HepG2 (cell line): ENCODE data around the gene CHIC1. TPM values are rescaled to one million over a fixed set of nuclear protein-coding genes. Genes with fewer than 3 reads are reported as not detected.

ENCODE experiments used
- IKZF4 ChIP-seq: sonication (generic); formaldehyde crosslinking; IDR thresholded peaks from 2 replicates; pipeline ENCODE4 v1.5.1; 2020; ENCODE audit warnings: borderline replicate concordance, mild to moderate bottlenecking, low read depth, missing genetic modification reagents; ENCODE audit errors: not compliant biosample characterization
- TFDP1 ChIP-seq: IDR thresholded peaks from 2 replicates; pipeline ENCODE4 v1.6.1; 2016; ENCODE audit warnings: missing compliant biosample characterization, missing genetic modification reagents, borderline replicate concordance
- ZNF790 ChIP-seq: sonication (generic); formaldehyde crosslinking; IDR thresholded peaks from 2 replicates; pipeline ENCODE4 v1.8.0; 2022; ENCODE audit warnings: missing genetic modification reagents, mild to moderate bottlenecking, borderline replicate concordance
- polyA plus RNA-seq, 8 experiments: library from polyadenylated mRNA; depleted of rRNA in 3 of 8; stranded (reverse) in 7 of 8; unstranded in 1 of 8; fragments of >200 nt; fragmentation: Illumina TruSeq in 4 of 8; extraction: Trizol in 4 of 8; gene quantifications; 2 replicates each; pipeline versions ENCODE4 v1.2.1 to v1.2.3, GENCODE V29; 2011 to 2016; ENCODE audit warnings: low read depth in 4 of 8, missing spikeins in 1 of 8, mixed read lengths in 1 of 8; ENCODE audit not compliant: insufficient read depth in 1 of 8
- total RNA-seq, 5 experiments: library from RNA; depleted of rRNA; stranded (reverse); fragments of >200 nt; fragmentation: Illumina TruSeq; extraction: Trizol; gene quantifications; 2 replicates each; pipeline ENCODE4 v1.2.3, GENCODE V29; 2016; ENCODE audit warnings: low read depth in 1 of 5
- TF ChIP-seq, protein P1 (sequence below): sonication (generic); formaldehyde crosslinking; IDR thresholded peaks from 2 replicates; pipeline ENCODE4 v1.4.0; 2020; ENCODE audit warnings: missing genetic modification reagents, borderline replicate concordance
- TF ChIP-seq, protein P2 (sequence below): sonication (generic); formaldehyde crosslinking; IDR thresholded peaks from 2 replicates; pipeline ENCODE4 v1.4.0; 2020; ENCODE audit warnings: missing genetic modification reagents

Gene CHIC1
- total and polyA plus RNA-seq, 2 of the 13 experiments (the other 11 are each of a cell fraction or from before 2014, with no cell fraction given) = 0.04 TPM; not detected in 1

DNA sequence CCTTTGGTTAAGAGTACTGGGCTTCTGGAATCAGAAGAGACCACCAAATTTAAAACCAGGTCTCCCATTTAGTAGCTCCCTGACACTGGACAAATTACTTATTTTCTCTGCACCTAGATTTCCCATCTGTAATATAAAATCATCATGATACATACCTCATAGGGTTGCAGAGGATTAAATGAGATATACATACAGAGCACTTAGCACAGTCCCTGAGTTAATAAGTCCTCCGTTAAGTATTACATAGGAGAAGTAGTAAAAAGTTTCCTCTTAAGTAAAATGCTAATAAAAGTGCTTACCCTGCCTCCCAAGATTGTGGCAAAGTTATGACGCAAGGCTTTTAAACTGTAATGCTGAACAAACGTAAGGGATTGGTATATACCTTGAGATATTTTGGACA is 539 bp upstream of the CHIC1 start (continued):
- TF ChIP-seq IKZF4 (CRISPR knock-in tag) = no peak
- TF ChIP-seq TFDP1 (CRISPR knock-in tag) = no peak
- TF ChIP-seq, protein P1, sequence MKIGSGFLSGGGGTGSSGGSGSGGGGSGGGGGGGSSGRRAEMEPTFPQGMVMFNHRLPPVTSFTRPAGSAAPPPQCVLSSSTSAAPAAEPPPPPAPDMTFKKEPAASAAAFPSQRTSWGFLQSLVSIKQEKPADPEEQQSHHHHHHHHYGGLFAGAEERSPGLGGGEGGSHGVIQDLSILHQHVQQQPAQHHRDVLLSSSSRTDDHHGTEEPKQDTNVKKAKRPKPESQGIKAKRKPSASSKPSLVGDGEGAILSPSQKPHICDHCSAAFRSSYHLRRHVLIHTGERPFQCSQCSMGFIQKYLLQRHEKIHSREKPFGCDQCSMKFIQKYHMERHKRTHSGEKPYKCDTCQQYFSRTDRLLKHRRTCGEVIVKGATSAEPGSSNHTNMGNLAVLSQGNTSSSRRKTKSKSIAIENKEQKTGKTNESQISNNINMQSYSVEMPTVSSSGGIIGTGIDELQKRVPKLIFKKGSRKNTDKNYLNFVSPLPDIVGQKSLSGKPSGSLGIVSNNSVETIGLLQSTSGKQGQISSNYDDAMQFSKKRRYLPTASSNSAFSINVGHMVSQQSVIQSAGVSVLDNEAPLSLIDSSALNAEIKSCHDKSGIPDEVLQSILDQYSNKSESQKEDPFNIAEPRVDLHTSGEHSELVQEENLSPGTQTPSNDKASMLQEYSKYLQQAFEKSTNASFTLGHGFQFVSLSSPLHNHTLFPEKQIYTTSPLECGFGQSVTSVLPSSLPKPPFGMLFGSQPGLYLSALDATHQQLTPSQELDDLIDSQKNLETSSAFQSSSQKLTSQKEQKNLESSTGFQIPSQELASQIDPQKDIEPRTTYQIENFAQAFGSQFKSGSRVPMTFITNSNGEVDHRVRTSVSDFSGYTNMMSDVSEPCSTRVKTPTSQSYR (CRISPR knock-in tag) = no peak
- no peak for TF ChIP-seq ZNF790
- TF ChIP-seq, protein P2, sequence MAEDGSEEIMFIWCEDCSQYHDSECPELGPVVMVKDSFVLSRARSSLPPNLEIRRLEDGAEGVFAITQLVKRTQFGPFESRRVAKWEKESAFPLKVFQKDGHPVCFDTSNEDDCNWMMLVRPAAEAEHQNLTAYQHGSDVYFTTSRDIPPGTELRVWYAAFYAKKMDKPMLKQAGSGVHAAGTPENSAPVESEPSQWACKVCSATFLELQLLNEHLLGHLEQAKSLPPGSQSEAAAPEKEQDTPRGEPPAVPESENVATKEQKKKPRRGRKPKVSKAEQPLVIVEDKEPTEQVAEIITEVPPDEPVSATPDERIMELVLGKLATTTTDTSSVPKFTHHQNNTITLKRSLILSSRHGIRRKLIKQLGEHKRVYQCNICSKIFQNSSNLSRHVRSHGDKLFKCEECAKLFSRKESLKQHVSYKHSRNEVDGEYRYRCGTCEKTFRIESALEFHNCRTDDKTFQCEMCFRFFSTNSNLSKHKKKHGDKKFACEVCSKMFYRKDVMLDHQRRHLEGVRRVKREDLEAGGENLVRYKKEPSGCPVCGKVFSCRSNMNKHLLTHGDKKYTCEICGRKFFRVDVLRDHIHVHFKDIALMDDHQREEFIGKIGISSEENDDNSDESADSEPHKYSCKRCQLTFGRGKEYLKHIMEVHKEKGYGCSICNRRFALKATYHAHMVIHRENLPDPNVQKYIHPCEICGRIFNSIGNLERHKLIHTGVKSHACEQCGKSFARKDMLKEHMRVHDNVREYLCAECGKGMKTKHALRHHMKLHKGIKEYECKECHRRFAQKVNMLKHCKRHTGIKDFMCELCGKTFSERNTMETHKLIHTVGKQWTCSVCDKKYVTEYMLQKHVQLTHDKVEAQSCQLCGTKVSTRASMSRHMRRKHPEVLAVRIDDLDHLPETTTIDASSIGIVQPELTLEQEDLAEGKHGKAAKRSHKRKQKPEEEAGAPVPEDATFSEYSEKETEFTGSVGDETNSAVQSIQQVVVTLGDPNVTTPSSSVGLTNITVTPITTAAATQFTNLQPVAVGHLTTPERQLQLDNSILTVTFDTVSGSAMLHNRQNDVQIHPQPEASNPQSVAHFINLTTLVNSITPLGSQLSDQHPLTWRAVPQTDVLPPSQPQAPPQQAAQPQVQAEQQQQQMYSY (CRISPR knock-in tag) = no peak
- TF ChIP-seq, all 625 proteins: peak for 0
